AG09319 (cell line): Measurements from ENCODE around the gene SLC25A42.

ENCODE experiments used
- DNase-seq: peaks from one replicate; pipeline ENCODE4 v3.0.0-alpha.2; 2010; ENCODE audit warnings: low read depth; ENCODE audit errors: extremely low read depth
- TF ChIP-seq, protein P1 (sequence below): IDR thresholded peaks from 2 replicates; pipeline ENCODE4 v1.5.1; 2011; ENCODE audit warnings: low read depth, mild to moderate bottlenecking, inconsistent platforms, low read length, moderate library complexity

The SLC25A42 gene

DNA sequence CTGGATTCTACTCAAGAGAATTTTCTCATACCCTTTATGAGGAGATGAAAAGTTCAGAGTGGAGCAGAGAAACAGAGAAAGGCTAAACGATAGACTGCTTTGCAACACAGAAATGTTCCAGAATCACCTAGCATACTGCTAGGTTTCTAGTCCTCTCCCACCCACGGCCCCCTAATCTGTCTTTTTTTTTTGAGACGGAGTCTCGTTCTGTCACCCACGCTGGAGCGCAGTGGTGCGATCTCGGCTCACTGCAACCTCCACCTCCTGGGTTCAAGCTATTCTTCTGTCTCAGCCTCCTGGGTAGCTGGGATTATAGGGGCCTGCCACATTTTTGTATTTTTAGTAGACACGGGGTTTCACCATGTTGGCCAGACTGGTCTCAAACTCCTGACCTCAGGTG, 35.3 kb upstream of the SLC25A42 start:
- no peak for DNase-seq
- TF ChIP-seq, protein P1, sequence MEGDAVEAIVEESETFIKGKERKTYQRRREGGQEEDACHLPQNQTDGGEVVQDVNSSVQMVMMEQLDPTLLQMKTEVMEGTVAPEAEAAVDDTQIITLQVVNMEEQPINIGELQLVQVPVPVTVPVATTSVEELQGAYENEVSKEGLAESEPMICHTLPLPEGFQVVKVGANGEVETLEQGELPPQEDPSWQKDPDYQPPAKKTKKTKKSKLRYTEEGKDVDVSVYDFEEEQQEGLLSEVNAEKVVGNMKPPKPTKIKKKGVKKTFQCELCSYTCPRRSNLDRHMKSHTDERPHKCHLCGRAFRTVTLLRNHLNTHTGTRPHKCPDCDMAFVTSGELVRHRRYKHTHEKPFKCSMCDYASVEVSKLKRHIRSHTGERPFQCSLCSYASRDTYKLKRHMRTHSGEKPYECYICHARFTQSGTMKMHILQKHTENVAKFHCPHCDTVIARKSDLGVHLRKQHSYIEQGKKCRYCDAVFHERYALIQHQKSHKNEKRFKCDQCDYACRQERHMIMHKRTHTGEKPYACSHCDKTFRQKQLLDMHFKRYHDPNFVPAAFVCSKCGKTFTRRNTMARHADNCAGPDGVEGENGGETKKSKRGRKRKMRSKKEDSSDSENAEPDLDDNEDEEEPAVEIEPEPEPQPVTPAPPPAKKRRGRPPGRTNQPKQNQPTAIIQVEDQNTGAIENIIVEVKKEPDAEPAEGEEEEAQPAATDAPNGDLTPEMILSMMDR, result no peak

DNA sequence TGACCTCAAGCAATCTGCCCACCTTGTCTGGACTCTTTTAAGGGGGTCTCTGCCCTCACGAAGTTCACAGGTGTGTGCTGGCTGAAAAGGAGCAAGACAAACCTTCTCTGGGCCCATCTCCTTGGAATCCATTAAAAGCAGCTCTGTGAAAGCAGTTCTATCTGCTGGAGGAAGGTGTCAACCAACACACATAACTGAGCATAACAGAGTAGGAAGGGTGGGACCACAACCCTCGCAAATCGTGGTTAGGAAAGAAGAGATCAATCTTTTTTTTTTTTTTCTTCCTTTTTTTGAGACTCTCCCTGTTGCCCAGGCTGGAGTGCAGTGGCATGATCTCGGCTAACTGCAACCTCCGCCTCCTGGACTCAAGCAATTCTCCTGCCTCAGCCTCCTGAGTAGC, 31.9 kb upstream of the SLC25A42 start:
- DNase-seq, result no peak
- TF ChIP-seq, protein P1, result no peak

DNA sequence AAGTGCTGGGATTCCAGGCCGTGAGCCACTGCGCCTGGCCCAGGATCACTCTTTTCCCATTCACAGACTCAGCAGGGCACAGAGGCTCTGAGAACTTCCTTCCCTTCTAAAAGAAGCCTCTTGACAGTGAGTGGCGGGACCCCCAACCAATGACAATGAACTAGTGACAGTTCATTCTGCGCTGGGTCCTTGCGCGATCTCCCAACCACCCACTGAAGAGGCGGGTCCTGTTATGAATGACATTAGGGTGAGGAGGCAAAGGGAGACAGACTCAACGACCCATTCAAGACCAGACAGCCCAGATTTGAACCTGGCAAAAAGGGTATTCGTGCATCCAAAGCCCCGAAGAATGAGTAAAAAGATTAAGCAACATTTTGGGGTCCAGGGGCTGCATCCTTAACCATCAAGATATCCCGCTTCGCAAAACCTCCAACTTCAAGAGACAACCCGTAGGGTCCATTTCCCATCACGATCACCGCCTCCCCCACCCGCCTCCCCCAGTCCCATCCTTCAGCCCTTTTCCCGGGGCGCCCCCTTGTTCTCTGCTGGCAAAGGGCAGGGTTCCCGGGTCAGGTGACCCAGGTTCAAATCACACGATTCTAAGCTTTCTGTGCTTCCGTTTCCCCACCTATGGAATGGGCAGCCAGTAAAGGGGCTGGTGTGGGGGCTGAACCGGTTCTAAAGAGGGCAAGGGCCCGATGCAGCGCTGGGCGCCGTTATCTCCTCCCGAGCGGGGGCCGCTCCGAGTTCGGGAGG, 31.2 kb upstream of the SLC25A42 start:
- peak; percentile 75 for DNase-seq
- TF ChIP-seq, protein P1, result no peak

DNA sequence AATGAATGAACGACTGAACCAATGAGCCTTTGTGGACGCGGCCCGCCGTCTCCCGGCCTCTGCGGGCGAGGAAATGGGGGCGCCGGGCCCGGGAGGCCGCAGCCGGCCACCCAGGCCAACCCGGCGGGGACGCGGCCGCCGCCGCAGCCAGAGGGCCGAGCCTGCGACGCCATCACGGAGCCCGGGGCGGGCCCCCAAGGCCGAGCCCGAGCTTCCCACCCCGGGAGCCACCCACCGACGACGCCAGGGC, 30.7 kb upstream of the SLC25A42 start:
- DNase-seq, result no peak

DNA sequence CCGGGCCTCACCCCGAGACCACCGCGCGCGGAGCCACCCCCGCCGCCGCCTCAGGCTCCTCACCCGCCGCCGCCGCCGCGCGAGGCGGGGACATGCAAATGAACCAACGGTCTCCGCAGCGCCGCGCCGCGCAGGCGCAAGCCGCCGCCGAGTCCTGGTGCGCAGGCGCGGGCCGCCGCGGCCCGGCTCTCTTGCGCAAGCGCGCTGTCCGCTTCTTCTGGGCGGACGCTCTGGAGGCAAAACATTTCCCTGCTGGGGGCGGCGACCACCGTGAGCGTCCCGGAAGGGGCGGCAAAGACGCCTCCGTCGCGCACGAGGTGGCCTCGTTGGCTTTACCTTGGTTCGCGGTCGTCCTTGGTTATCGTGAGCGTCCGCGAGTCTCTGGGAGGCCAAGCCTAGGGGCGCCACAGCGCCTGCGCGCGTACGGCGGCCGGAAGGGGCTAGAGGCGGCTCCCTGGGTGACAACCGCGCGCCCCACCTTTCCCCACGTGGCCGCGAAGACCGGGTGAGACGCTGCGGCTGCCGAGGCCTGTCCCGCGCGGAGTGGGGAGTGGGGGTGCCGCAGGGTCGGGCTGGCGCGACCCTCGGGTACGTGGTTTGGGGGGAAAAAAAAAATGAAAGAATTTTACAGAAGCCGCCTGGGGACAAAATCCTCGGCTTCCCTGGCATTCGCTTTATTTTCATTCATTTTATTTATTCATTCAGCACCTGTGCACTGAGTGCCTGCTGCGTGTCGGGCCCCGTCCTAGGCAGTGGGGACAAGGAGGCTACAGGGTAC, 30.2 kb upstream of the SLC25A42 start, which contains the start of the genes ARMC6 and SUGP2:
Gene ARMC6, plus strand, starts transcription at position 178 of the 778 bp plus-strand sequence. CDS start 607 bp downstream, outside the sequence.
Gene SUGP2, minus strand, starts transcription at position 92 of the 778 bp plus-strand sequence. CDS start 2,446 bp downstream, outside the sequence.
- TF ChIP-seq, protein P1, result no peak

More for the DNA sequence above, 30.7 kb upstream of the SLC25A42 start:
- TF ChIP-seq, protein P1, result no peak

DNA sequence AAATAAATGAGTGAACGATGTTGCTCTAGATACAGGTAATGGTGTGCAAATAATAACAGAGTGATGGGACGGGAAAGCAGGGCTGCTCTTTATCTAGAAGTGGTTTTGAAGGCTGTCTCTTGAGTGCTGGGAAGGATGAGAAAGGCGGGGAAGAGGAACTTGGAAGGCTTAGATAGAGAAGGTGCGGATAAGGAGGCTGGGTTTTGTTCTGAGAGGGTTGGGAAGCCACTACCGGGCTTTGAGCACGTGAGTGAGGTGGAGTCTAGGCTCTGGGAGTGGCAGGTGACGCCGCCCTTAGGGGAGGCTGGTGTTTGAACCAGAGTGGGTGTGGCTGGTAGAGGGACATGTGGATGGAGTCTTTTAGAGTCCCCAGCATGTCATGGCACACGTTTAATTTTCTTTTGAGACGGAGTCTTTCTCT, 29.6 kb upstream of the SLC25A42 start:
- no peak for DNase-seq
- TF ChIP-seq, protein P1, result no peak

More for the DNA sequence above, 30.2 kb upstream of the SLC25A42 start, which contains the start of the genes ARMC6 and SUGP2:
- peak; percentile 60 for DNase-seq

DNA sequence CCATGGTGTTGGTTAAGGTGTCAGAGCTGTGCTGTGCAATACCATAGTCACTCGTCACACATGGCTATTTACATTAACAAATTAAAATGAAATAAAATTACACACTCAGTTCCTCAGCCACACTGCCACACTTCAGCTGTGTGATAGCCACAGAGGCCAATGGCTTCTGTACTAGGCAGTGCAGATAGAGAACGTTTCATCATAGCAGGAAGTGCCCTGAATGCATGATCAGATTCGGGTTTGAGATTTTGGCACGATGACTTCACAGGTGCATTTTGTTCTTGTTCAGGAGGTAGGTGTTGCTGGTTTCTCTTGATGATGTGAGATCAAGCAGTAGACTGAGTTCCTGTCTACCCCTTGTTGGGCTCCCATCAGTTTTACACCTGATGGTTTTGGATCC, 23.9 kb upstream of the SLC25A42 start:
- DNase-seq, result no peak
- TF ChIP-seq, protein P1, result no peak
